ENCODE measurements around the gene SYNPR. TPM values are rescaled to one million over a fixed set of nuclear protein-coding genes. Genes with fewer than 3 reads are reported as not detected.

SYNPR gene
- 3.7 to 3.8 TPM (median 3.7 TPM) in 3 replicates for total RNA-seq

DNA sequence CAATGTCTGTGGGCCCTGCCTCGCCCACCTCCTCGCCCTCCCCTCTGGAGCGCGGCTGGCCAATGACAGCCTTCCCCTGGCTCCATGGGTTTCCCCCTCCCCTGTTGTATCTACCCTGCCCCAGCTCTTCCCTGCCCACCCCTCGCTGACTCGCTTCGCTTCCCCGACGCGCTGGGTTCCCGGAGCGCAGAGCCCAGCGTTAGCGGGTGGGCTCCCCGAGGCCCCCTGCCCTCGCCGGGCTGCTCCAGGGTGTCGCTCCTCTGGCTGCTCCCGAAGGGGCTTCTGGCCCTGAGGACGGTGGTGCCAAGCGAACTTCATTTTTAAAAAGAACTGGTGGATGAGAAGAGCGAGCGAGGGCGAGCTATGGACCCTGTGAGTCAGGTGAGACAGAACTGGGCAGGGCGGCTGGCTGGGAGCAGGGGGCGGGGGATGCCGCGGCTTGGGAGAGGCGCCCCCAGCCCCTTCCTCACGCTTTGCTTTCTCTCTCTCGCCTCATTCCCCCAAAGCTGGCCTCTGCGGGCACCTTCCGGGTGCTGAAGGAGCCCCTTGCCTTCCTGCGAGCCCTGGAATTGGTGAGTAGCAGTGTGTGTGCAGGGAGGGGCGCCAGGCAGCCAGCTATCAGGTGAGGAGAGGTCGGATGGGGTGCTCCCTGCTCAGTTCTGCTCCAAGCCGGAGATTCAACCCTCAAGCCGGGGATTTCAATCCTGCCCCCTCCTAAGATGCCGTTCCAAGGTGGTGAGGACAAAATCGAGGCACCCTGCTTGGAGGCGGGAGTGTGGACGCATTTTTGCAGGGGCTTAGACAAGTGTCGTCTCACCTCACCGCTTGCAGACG is at the start of gene SYNPR:
Gene SYNPR, plus strand, starts transcription at position 138 of the 834 bp plus-strand sequence.
- peak within 1 kb of the TSS; percentile 65 for H3K4me3 Mint-ChIP-seq
- peaks cover 80% of the 10 kb centered on the region for H3K27me3 Mint-ChIP-seq (ENCODE audit: low read depth)
- H3K36me3 Mint-ChIP-seq = no peaks in the 10 kb centered on the region
- peaks cover 5% of the 10 kb centered on the region for H3K9me3 Mint-ChIP-seq
- no peak for TF ChIP-seq CTCF (IDR thresholded peaks at IDR 0.05; ENCODE audit: unreplicated experiment)
- no peak within 1 kb of the TSS for H3K27ac Mint-ChIP-seq
- peak in 1 of 2 experiments; percentile 39 for DNase-seq (ENCODE audit: low spot score in 2 of 2, unreplicated experiment in 2 of 2)
- H3K4me1 Mint-ChIP-seq = peaks cover 17% of the 10 kb centered on the region

GRCh38 chr3:63228677-63229076 is 49.4 kb upstream of the SYNPR start:
- Mint-ChIP-seq H3K4me3 (peak overlapping the region; percentile 43), H3K4me1 (peaks cover 10% of the 10 kb centered on the region), H3K36me3 (no peaks in the 10 kb centered on the region), H3K9me3 (no peaks in the 10 kb centered on the region), H3K27me3 (ENCODE audit: low read depth) (peaks cover 20% of the 10 kb centered on the region), H3K27ac (no peak overlapping the region)
- TF ChIP-seq CTCF (IDR thresholded peaks at IDR 0.05; ENCODE audit: unreplicated experiment) = peak; percentile 75
- no peak for DNase-seq (ENCODE audit: low spot score in 2 of 2, unreplicated experiment in 2 of 2)

GRCh38 chr3:63230146-63230545 is 48.0 kb upstream of the SYNPR start:
- Mint-ChIP-seq H3K9me3 (peaks cover 4% of the 10 kb centered on the region), H3K4me1 (peaks cover 10% of the 10 kb centered on the region), H3K27me3 (ENCODE audit: low read depth) (peaks cover 9% of the 10 kb centered on the region), H3K36me3 (no peaks in the 10 kb centered on the region), H3K4me3 (no peak overlapping the region), H3K27ac (no peak overlapping the region)
- no peak for DNase-seq (ENCODE audit: low spot score in 2 of 2, unreplicated experiment in 2 of 2)
- TF ChIP-seq CTCF (IDR thresholded peaks at IDR 0.05; ENCODE audit: unreplicated experiment) = no peak

GRCh38 chr3:63231643-63232042 is 46.5 kb upstream of the SYNPR start:
- no peak for TF ChIP-seq CTCF (IDR thresholded peaks at IDR 0.05; ENCODE audit: unreplicated experiment)
- no peaks in the 10 kb centered on the region for H3K36me3 Mint-ChIP-seq
- H3K4me3 Mint-ChIP-seq = no peak overlapping the region
- peaks cover 2% of the 10 kb centered on the region for H3K27me3 Mint-ChIP-seq (ENCODE audit: low read depth)
- H3K4me1 Mint-ChIP-seq = peaks cover 10% of the 10 kb centered on the region
- peak overlapping the region; percentile 11 for H3K27ac Mint-ChIP-seq
- DNase-seq (ENCODE audit: low spot score in 2 of 2, unreplicated experiment in 2 of 2) = no peak
- peaks cover 4% of the 10 kb centered on the region for H3K9me3 Mint-ChIP-seq

DNA sequence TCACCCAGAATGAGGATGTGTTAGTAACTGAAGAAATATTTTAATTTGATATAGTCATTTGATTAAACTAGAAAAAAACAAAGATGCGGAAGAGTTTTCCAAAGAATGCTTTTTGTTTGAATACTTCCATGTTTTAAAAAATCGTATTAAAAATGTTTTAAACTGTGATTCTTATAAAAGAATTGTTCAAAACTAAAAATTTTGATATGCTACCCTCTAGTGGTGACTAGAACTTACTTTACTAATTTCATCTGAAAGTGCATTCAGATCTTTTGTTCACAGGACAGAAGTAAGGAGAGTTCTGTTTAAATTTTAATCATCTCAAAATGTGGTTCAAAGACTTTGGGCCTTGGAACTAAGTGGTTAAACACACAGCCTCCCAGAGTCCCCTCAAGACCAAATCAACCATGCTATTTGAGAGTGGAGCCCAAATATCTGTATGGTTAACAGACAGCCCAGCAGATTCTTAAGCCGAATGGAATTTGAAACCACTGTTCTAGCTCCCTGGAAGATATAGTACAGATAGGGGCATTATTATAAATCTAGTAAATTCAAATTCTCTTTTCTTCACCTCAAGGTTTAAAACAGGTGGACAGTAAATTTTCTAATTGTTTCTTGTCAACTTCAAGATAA is 45.2 kb upstream of the SYNPR start:
- peak; percentile 62 for TF ChIP-seq CTCF (IDR thresholded peaks at IDR 0.05; ENCODE audit: unreplicated experiment)
- peaks cover 8% of the 10 kb centered on the region for H3K4me1 Mint-ChIP-seq

More for the DNA sequence above, 45.2 kb upstream of the SYNPR start:
- Mint-ChIP-seq H3K27me3 (ENCODE audit: low read depth) (peaks cover 11% of the 10 kb centered on the region), H3K27ac (no peak overlapping the region), H3K9me3 (peaks cover 4% of the 10 kb centered on the region), H3K4me3 (no peak overlapping the region), H3K36me3 (no peaks in the 10 kb centered on the region)
- no peak for DNase-seq (ENCODE audit: low spot score in 2 of 2, unreplicated experiment in 2 of 2)
